ENCODE measurements around the gene DNAH10.

DNAH10 gene

DNA sequence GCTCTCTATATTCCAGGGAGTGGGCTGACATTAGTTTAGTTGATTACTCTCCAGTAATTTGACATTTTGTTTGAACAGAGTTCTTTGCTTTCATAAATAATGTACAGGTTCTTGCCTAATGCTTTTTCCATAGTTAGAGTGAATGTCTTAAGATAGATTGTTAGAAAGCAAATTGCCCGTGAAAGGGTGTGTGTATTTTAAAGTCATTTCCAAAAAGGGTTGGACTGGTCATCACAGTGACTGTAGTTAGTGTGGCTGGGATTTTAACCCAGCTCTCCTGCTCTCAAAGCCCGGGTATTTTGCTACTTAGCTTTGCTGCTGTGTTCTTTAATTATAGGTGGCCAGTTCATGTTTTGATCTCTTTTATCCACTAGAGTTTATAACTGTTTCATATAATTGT is 74.2 kb downstream of the DNAH10 start:
- in situ Hi-C loops (cut with MboI; ENCODE audit: low sequenced_read_pairs): no loop called here

DNA sequence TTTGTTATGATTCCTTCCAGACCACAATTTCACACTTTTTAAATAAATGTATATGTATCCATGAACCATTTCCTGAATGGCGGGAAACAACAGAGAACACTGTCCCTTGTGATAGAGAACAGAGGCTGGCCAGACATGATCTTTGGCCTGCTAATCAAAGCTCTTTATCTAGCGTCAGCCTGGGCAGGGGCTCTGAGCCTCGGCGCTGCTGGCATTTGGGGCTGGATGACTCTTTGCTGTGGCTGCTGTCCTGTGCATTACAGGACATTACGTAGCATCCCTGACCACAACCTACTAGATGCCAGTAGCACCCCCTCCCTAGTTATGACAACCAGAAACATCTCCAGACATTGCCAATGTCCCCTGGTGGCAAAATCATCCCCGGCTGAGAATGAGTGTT is 77.7 kb downstream of the DNAH10 start:
- in situ Hi-C loops (cut with MboI; ENCODE audit: low sequenced_read_pairs): no loop called here

GRCh38 chr12:123840765-123841425 is 78.8 kb downstream of the DNAH10 start:
- in situ Hi-C loops (cut with MboI; ENCODE audit: low sequenced_read_pairs): no loop called here

DNA sequence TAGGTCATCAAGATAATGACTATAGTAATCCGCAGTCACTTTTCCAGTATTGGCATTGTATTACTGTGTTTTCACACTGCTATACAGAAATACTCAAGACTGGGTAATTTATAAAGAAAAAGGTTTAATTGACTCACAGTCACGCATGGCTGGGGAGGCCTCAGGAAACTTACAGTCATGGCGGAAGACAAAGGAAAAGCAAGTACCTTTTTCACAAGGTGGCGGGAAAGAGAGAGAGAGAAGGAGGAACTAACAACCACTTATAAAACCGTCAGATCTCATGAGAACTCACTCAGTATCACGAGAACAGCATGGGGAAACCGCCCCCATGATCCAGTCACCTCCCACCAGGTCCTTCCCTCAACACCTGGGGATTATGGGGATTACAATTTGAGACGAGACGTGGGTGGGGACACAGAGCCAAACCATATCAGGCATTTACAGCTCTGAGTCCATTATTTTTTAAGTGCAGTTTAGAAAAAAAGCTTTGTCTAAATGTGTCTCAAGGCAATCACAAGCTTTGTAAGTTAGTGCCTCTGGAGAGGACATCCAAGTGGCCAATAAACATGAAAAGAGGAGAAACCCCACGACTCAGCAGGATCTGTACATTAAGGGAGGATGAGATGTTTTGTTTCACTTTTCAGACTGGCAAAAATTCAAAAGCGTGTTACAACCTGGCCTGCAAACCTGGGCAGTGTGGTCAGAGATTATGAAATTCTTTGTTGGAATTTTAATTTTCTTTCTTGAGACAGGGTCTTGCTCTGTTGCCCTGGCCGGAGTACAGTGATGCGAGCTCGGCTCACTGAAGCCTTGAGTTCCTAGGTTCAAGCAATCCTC is 82.0 kb downstream of the DNAH10 start:
- in situ Hi-C loops (cut with MboI; ENCODE audit: low sequenced_read_pairs): no loop called here

GRCh38 chr12:123845881-123846280 is 83.8 kb downstream of the DNAH10 start:
- in situ Hi-C loops (cut with MboI; ENCODE audit: low sequenced_read_pairs): no loop called here

DNA sequence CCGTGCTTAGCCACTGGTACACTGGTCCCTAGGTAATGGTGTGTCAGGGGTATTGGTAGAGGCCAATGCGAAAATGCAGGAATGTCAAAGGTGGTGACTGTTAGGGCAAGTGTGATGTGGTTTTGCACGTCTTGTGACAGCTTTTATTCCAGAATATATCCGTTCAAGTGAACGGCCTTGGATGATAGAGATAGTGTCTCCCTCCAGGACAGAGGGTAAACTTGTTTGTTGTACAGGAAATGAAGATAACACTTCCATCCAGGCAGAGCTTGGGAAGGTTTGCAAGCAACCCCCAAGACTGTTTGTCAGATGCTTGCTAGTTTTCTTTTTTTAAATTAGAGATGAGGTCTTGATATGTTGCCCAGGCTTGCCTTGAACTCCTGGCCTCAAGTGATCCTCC is 84.2 kb downstream of the DNAH10 start:
- in situ Hi-C loops (cut with MboI; ENCODE audit: low sequenced_read_pairs): no loop called here

DNA sequence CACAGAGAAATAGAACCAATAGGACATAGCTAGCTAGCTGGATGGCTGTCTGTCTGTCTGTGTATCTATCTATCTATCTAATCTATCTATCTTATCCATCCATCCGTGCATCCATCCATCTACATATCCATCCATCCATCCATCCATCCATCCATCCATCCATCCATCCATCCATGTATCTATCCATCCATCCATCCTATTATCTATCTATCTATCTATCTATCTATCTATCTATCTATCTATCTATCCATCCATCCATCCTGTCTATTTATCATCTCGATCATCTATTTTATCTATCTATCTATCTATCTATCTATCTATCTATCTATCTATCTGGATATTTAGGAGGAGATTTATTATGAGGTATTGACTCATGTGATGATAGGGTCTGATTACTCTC is 84.9 kb downstream of the DNAH10 start:
- in situ Hi-C loops (cut with MboI; ENCODE audit: low sequenced_read_pairs): no loop called here

DNA sequence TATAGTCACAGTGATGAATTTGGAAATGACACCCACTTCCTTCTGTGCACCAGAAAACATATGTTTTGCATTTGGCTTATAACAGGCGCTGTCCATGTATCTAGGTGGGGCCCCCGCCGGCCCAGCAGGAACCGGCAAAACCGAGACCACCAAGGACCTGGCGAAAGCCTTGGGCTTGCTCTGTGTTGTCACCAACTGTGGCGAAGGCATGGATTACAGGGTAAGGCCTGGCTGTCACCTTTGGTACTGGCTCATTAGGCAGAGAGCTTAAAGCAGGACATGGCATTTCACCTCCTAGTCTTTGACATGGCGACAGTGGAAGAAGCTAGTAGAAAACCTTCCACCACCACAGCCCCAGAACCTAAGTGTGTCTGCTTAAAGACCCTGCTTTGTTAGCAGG is 85.8 kb downstream of the DNAH10 start:
- in situ Hi-C loops (cut with MboI; ENCODE audit: low sequenced_read_pairs): no loop called here

DNA sequence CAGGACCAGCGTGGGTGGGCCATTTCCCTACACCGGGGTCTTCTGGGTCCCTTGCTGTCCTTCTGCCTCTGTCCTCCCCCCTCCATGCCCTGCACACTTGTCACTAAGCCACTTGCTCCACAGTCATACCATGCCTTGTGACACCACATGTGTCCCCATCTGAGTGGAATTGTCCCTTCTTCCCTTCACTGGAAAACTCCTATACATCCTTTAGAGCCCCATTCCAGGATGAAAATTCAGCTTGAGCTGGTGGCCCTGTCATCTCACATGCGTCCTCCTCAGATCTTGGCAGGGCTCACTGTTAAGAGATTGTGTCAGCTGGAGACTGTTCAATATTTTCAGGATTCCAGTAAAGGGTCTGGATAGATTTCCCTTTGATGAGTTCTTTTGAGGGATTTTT is 87.4 kb downstream of the DNAH10 start:
- in situ Hi-C loops (cut with MboI; ENCODE audit: low sequenced_read_pairs): no loop called here

DNA sequence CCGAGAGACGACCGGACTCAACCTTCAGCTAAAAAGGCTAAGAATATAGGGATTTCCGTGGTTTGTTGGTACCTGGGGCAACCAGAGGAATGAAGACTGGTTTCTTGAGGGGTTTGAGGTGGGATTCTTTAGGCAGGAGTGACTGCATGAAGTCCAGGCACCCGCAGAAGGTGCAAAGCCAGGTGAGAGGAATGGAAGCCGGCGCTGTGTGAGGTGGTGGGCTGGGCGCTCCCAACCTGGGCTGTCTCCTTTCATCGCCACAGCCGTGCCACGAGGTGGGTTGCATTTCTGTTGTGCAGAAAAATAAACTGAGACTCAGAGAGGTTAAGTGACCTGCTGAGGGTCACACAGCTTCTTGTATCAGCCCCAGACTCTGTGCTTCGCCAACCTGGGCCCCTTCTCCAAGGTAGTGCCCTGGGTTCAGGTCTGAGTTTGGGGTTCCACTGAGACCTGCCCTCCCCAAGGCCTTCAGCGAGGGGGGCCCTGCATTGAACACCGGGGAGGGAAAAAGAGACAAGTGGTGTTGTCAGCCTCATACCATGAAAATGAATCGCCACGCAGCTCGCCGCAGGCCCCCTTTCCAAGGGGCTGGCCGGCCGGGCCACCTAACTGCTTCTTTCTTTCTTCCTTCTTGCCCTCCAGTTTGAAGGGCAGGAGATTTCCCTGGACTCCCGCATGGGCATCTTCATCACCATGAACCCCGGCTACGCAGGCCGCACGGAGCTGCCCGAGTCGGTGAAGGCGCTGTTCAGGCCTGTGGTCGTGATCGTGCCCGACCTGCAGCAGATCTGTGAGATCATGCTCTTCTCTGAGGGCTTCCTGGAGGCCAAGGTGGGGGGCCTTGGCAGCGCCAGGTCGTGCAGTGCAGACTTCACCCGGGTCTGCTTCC is 88.4 kb downstream of the DNAH10 start:
- in situ Hi-C loops (cut with MboI; ENCODE audit: low sequenced_read_pairs): no loop called here

- in situ Hi-C loops (cut with MboI; ENCODE audit: low sequenced_read_pairs): no loop called here
Observed at GRCh38 chr12:123853396-123854070, 91.4 kb downstream of the DNAH10 start.

GRCh38 chr12:123854232-123854631 is 92.1 kb downstream of the DNAH10 start:
- in situ Hi-C loops (cut with MboI; ENCODE audit: low sequenced_read_pairs): no loop called here

DNA sequence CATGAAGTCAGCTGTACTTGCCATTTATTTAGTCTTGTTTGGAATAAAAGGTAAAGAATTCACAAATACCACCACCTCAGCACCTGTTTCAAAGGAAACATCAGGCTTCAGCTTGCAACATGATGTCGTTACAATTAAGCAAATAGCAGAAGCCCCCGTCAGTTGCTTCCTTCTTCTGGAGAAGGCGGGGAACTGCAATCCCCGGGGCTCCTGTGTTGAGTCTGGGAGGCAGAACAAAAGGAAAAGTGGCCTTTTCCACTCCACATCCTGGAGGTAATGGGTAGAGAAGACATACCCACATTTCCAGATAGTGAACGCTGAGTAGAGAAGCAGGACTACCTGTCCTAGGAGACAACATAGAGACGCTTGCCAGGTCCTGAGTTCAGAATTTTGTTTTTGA is 92.8 kb downstream of the DNAH10 start:
- in situ Hi-C loops (cut with MboI; ENCODE audit: low sequenced_read_pairs): no loop called here

DNA sequence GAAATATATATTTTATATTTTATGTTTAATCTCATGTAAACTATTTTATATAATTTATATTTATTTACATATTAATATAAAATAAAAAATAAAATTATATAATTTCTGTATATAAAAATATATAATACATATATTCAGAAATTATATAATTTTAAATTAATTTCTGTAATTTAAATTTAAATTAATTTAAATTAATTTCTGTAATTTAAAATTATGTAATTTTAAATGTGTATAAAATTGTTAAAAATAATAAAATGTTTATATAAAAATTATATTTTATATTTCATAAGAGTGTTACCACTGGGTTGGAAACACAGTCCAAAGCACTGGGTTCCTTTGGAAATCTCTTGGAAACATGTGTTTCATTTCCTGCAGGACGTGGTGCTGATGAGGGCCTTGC is 94.6 kb downstream of the DNAH10 start:
- in situ Hi-C loops (cut with MboI; ENCODE audit: low sequenced_read_pairs): no loop called here

DNA sequence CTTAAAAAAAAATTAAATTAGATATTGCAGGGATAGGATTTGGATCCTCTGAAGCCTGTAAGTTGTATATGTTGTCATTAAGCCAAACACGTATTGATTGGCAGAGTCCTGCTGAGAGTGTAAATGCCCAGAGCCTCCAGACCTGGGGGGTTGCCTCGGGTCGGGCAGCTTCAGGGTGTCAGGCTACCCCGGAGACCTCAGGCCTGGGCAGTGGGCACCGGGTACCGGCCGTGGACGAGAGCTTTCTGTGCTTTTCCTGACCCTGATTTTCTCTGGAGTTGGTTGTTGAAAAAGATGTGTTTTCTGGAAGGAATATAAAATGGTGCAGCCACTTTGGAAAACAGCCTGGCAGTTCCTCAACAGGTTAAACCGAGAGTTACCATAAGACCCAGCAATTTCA is 96.1 kb downstream of the DNAH10 start:
- in situ Hi-C loops (cut with MboI; ENCODE audit: low sequenced_read_pairs): no loop called here

- in situ Hi-C loops (cut with MboI; ENCODE audit: low sequenced_read_pairs): no loop called here
Observed at GRCh38 chr12:123859035-123859434, 96.9 kb downstream of the DNAH10 start.

DNA sequence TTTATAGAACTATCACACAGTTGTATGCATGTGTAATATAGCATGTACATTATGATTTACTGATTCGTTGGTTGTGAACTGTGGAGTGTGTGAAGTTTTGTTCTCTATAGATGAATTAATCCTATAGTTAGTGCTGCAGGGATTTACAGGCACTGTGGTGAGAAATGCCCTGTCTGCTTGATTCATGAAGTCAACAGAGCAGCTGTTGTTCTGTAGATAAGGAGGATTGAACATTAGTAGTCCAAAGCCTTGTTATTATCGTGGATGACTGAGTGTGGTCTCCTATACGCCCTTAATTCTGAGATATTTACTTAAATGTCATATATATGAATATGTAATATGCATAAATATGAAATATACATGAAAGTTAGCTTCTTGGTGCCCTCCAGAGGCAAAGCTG is 98.3 kb downstream of the DNAH10 start:
- in situ Hi-C loops (cut with MboI; ENCODE audit: low sequenced_read_pairs): no loop called here

DNA sequence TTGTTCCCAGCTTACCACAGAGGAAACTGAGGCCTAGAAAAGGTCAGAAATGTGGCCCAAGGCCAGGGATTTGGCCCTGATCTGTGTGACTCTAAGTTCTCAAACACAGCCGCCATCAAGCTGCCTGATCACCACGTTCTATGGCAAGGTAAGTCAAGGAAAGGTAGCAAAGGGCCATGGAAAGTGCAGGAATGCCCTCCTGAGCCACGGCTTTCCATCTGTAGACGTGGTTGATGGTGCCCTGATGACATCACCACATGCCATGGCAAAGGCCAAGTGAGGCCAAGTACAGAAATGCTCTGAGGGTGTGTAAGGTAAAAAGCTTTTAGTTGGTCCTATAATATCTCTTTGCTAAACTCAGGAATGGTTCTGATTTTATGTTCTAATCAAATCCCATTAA is 99.3 kb downstream of the DNAH10 start:
- in situ Hi-C loops (cut with MboI; ENCODE audit: low sequenced_read_pairs): no loop called here

- in situ Hi-C loops (cut with MboI; ENCODE audit: low sequenced_read_pairs): no loop called here
Observed at GRCh38 chr12:123867141-123867540, 105.0 kb downstream of the DNAH10 start.

- in situ Hi-C loops (cut with MboI; ENCODE audit: low sequenced_read_pairs): no loop called here
Observed at GRCh38 chr12:123868791-123869190, 106.7 kb downstream of the DNAH10 start.

GRCh38 chr12:123873793-123874192 is 111.7 kb downstream of the DNAH10 start:
- in situ Hi-C loops (cut with MboI; ENCODE audit: low sequenced_read_pairs): no loop called here
